ENCODE measurements around the gene ACTN4. TPM values are rescaled to one million over a fixed set of nuclear protein-coding genes. Genes with fewer than 3 reads are reported as not detected.

Gene ACTN4
- total RNA-seq = 293 TPM

GRCh38 chr19:38647368-38647965 is at the start of gene ACTN4:
ACTN4 (plus strand) TSS chr19:38647649; CDS start chr19:38647746, 97 bp downstream.

GRCh38 chr19:38617764-38618589 is 29.5 kb upstream of the ACTN4 start, which contains the start of gene MAP4K1:
MAP4K1 (minus strand) TSS chr19:38617953; CDS start chr19:38617895, 58 bp downstream.

GRCh38 chr19:38618590-38619360 is 28.7 kb upstream of the ACTN4 start, which contains the start of gene EIF3K:
EIF3K (plus strand) TSS chr19:38619188; CDS start chr19:38619269, 81 bp downstream.

GRCh38 chr19:38744298-38744681 is 96.8 kb downstream of the ACTN4 start, which contains the start of gene CAPN12:
CAPN12 (minus strand) TSS chr19:38744474; CDS start chr19:38744165, 309 bp downstream.

GRCh38 chr19:38773469-38774177 is 126.2 kb downstream of the ACTN4 start, which contains the start of gene LGALS7:
LGALS7 (minus strand) TSS chr19:38773517; CDS start chr19:38773492, 25 bp downstream.

Other genes with a start within 250 kb of the ACTN4 start
- 18.5 TPM for gene FAM98C, start 244.6 kb upstream of the ACTN4 start, total RNA-seq
- 0.93 TPM for gene RASGRP4, start 221.4 kb upstream of the ACTN4 start, total RNA-seq
- 20.4 TPM for gene RYR1, start 214.0 kb upstream of the ACTN4 start, total RNA-seq
- gene MAP4K1, start 29.7 kb upstream of the ACTN4 start, total RNA-seq = 6.2 TPM
- gene EIF3K, start 28.5 kb upstream of the ACTN4 start, total RNA-seq = 330 TPM
- gene CAPN12, start 96.8 kb downstream of the ACTN4 start, total RNA-seq = 0.38 TPM
- not detected for gene LGALS7, start 125.9 kb downstream of the ACTN4 start, total RNA-seq
- 2.1 TPM for gene LGALS7B, start 141.6 kb downstream of the ACTN4 start, total RNA-seq
- 0.55 TPM for gene LGALS4, start 165.3 kb downstream of the ACTN4 start, total RNA-seq
- gene ECH1, start 184.1 kb downstream of the ACTN4 start, total RNA-seq = 40.1 TPM
- gene HNRNPL, start 202.3 kb downstream of the ACTN4 start, total RNA-seq = 278 TPM
- 3.3 TPM for gene RINL, start 230.6 kb downstream of the ACTN4 start, total RNA-seq

Data from camera-type eye (tissue), 1 donor.